KOPT-K1 (cell line): ENCODE results near the gene SEMA4B.

ENCODE experiments used
- H3K27ac ChIP-seq: fragments of 200-600 bp; sonication (generic); 2 replicates; pipeline ENCODE4 v1.5.1; 2016; ENCODE audit warnings: antibody characterized with exemption, mild to moderate bottlenecking, low read depth, low read length; ENCODE audit not compliant: poor library complexity, severe bottlenecking
- H3K36me3 ChIP-seq: fragments of 200-600 bp; sonication (generic); 2 replicates; pipeline ENCODE4 v1.5.1; 2017; ENCODE audit warnings: antibody characterized with exemption, mild to moderate bottlenecking, low read length, moderate library complexity; ENCODE audit not compliant: insufficient read depth
- H3K9me3 ChIP-seq: fragments of 200-600 bp; sonication (generic); 2 replicates; pipeline ENCODE4 v1.5.1; 2017; ENCODE audit warnings: antibody characterized with exemption, low read length, mild to moderate bottlenecking; ENCODE audit not compliant: insufficient read depth, poor library complexity, severe bottlenecking

Gene SEMA4B

GRCh38 chr15:90209591-90209990 lies 8.5 kb downstream of the SEMA4B start:
- no peaks in the 10 kb centered on the region for H3K9me3 ChIP-seq
- H3K36me3 ChIP-seq: no peaks in the 10 kb centered on the region
- H3K27ac ChIP-seq: no peak overlapping the region

- no peaks in the 10 kb centered on the region for H3K9me3 ChIP-seq
- no peaks in the 10 kb centered on the region for H3K36me3 ChIP-seq
- H3K27ac ChIP-seq: no peak overlapping the region
These were observed 9.5 kb downstream of the SEMA4B start for GRCh38 chr15:90210593-90210992.

- Histone ChIP-seq H3K36me3 (no peaks in the 10 kb centered on the region), H3K9me3 (no peaks in the 10 kb centered on the region), H3K27ac (no peak overlapping the region)
These were observed 9.9 kb downstream of the SEMA4B start for GRCh38 chr15:90211009-90211408.

GRCh38 chr15:90211440-90212143 lies 10.5 kb downstream of the SEMA4B start:
- no peaks in the 10 kb centered on the region for H3K9me3 ChIP-seq
- no peak overlapping the region for H3K27ac ChIP-seq
- no peaks in the 10 kb centered on the region for H3K36me3 ChIP-seq

- no peaks in the 10 kb centered on the region for H3K9me3 ChIP-seq
- no peaks in the 10 kb centered on the region for H3K36me3 ChIP-seq
- H3K27ac ChIP-seq: no peak overlapping the region
These were observed 11.3 kb downstream of the SEMA4B start for GRCh38 chr15:90212221-90213098.

GRCh38 chr15:90213122-90213817 lies 12.1 kb downstream of the SEMA4B start:
- H3K27ac ChIP-seq: no peak overlapping the region
- no peaks in the 10 kb centered on the region for H3K9me3 ChIP-seq
- H3K36me3 ChIP-seq: no peaks in the 10 kb centered on the region; the same call in 1 of the 2 replicates

GRCh38 chr15:90213818-90214204 lies 12.7 kb downstream of the SEMA4B start:
- no peaks in the 10 kb centered on the region for H3K9me3 ChIP-seq
- no peaks in the 10 kb centered on the region; the same call in 1 of the 2 replicates for H3K36me3 ChIP-seq
- H3K27ac ChIP-seq: no peak overlapping the region

GRCh38 chr15:90214553-90215196 lies 13.5 kb downstream of the SEMA4B start:
- Histone ChIP-seq H3K36me3 (no peaks in the 10 kb centered on the region; the same call in 1 of the 2 replicates), H3K27ac (no peak overlapping the region), H3K9me3 (no peaks in the 10 kb centered on the region)

- H3K27ac ChIP-seq: no peak overlapping the region
These were observed 16.7 kb downstream of the SEMA4B start for GRCh38 chr15:90217671-90218394.

GRCh38 chr15:90219421-90220141 lies 18.5 kb downstream of the SEMA4B start:
- no peaks in the 10 kb centered on the region for H3K9me3 ChIP-seq
- H3K27ac ChIP-seq: no peak overlapping the region
- H3K36me3 ChIP-seq: peaks cover 9% of the 10 kb centered on the region; the same call in 1 of the 2 replicates

More at GRCh38 chr15:90217671-90218394, 16.7 kb downstream of the SEMA4B start:
- no peaks in the 10 kb centered on the region; the same call in 1 of the 2 replicates for H3K36me3 ChIP-seq
- H3K9me3 ChIP-seq: no peaks in the 10 kb centered on the region

GRCh38 chr15:90221246-90221900 lies 20.2 kb downstream of the SEMA4B start:
- Histone ChIP-seq H3K36me3 (peaks cover 21% of the 10 kb centered on the region; the same call in 1 of the 2 replicates), H3K27ac (no peak overlapping the region), H3K9me3 (no peaks in the 10 kb centered on the region)

GRCh38 chr15:90222547-90222946 lies 21.4 kb downstream of the SEMA4B start:
- H3K36me3 ChIP-seq: peaks cover 28% of the 10 kb centered on the region; the same call in 1 of the 2 replicates
- H3K9me3 ChIP-seq: no peaks in the 10 kb centered on the region

GRCh38 chr15:90223441-90224165 lies 22.5 kb downstream of the SEMA4B start:
- Histone ChIP-seq H3K27ac (no peak overlapping the region), H3K9me3 (no peaks in the 10 kb centered on the region), H3K36me3 (peaks cover 39% of the 10 kb centered on the region; the same call in 1 of the 2 replicates)

More at GRCh38 chr15:90222547-90222946, 21.4 kb downstream of the SEMA4B start:
- no peak overlapping the region for H3K27ac ChIP-seq
